NCI-H1105 (cell line): Measurements from ENCODE around the gene COPS7A.
"Not testable (repeated sequence)": the region's sequence is repeated elsewhere in the genome, so short reads cannot be mapped to it uniquely, and the experiment has no call there.

Experiments
- DNase-seq: peaks from one replicate; lab custom pipeline; 2025; lab: John Stamatoyannopoulos, UW

COPS7A gene

DNA sequence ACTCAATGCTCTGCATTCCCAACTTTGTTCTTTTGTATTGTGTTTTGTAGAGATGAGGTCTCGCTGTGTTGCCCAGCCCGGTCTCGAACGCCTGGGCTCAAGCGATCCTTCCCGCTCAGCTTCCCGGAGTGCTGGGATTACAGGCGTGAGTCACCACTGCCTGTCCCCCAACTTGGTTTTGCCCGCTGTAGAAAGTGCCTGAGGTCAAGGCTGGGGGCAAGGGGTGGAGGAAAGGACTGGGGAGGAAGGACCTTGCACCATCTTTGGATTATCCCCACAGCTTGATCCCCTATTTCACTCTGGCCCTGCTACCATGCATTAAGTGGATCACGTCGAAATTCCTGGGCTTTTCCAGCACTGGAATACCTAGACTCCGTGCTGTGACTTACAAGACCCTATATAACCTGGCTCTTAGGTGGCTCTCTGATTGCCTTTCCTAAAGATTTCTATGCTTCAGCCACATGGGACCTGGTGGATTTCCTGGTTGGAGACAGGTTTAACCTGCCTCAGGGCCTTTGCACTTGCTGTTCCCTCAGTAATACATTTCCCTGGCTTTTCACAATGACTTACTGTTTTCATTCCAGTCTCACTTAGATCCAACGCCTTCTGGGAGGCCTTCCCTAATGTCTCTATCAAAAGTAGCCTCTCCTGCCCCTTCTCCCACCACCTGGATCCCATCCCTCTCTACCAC, 22.6 kb upstream of the COPS7A start:
- no peak for DNase-seq

DNA sequence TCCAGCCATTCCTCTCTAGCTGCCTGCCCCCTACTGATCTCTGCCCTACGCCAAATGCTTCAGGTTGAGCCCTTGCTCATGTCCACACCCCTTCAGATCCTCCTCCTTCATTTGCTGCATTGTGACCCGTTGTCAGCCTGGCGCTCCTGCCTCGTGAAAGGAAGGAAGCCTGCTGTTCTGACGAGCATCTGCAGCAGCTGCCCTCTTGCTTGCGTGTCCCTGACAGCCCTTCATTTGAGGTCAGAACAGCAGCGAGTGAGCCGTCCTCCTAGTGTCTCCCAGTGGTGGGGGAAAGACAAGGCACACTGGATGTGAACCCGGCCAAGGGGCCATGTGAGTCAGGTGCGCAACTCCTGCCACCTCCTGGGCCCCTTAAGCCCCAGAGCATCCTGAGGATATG, 20.2 kb upstream of the COPS7A start:
- DNase-seq = no peak

DNA sequence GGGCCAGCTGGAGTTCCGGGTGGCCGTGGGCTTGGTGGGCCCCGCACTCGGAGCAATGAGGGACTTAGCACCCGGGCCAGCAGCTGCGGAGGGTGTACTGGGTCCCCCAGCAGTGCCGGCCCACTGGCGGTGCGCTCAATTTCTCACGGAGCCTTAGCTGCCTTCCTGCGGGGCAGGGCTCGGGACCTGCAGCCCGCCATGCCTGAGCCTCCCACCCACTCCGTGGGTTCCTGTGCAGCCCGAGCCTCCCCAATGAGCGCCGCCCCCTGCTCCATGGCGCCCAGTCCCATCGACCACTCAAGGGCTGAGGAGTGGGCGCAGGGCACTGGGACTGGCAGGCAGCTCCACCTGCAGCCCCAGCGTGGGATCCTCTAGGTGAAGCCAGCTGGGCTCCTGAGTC, 15.5 kb upstream of the COPS7A start:
- not testable (repeated sequence) for DNase-seq

DNA sequence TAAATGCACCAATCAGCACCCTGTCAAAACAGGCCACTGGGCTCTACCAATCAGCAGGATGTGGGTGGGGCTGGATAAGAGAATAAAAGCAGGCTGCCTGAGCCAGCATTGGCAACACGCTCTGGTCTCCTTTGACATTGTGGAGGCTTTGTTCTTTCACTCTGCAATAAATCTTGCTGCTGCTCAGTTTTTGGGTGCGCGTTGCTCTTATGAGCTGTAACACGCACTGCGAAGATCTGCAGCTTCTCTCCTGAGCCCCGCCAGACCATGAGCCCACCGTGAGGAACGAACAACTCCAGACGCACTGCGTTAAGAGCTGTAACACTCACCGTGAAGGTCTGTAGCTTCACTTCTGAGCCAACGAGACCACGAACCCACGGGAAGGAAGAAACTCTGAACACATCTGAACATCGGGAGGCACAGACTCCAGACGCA, 14.9 kb upstream of the COPS7A start:
- DNase-seq = peak; percentile 14

DNA sequence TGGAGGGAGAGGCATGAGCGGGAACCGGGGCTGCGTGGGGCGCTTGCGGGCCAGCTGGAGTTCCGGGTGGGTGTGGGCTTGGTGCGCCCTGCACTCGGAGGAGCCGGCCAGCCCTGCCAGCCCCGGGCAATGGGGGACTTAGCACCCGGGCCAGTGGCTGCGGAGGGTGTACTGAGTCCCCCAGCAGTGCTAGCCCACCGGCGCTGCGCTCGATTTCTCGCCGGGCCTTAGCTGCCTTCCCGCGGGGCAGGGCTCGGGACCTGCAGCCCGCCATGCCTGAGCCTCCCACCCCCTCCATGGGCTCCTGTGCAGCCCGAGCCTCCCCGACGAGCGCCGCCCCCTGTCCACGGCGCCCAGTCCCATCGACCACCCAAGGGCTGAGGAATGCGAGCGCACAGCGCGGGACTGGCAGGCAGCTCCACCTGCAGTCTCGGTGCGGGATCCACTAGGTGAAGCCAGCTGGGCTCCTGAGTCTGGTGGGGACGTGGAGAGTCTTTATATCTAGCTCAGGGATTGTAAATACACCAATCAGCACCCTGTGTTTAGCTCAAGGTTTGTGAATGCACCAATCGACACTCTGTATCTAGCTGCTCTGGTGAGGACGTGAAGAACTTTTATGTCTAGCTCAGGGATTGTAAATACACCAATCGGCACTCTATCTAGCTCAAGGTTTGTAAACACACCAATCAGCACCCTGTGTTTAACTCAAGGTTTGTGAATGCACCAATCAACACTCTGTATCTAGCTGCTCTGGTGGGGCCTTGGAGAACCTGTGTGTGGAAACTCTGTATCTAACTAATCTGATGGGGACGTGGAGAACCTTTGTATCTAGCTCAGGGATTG, 7.6 kb upstream of the COPS7A start:
- not testable (repeated sequence) for DNase-seq

DNA sequence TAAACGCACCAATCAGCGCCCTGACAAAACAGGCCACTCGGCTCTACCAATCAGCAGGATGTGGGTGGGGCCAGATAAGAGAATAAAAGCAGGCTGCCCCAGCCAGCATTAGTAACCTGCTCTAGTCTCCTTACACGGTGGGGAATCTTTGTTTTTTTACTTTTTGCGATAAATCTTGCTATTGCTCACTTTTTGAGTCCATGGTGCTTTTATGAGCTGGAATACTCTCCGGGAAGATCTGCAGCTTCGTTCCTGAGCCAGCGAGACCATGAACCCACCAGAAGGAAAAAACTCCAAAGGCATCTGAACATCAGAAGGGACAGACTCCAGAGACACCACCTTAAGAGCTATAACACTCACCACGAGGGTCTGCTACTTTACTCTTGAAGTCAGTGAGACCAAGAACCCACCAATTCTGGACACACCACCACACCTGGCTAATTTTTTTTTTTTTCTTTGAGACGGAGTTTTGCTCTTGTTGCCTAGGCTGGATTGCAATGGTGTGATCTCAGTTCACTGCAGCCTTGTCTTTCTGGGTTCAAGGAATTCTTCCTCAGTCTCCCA, 6.9 kb upstream of the COPS7A start:
- no peak for DNase-seq

DNA sequence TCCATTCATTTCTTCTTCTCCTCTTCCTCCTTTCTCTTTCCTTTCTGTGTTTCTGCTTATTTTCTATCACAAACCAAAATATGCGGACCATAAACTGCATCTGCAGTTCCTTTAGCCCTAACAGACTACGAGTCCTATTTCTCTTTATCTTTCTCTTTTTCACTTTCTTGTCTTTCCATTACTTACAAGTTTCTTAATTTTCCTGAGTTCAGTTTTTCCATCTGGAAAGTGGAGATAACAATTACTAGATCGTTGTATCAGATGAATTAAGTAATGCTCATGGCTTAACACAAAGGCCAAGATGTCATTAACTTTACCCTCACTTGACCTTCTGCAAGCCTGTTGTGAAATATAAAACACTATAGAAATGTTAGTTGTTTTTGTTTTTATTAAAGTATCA, 983 bp upstream of the COPS7A start:
- DNase-seq = no peak

DNA sequence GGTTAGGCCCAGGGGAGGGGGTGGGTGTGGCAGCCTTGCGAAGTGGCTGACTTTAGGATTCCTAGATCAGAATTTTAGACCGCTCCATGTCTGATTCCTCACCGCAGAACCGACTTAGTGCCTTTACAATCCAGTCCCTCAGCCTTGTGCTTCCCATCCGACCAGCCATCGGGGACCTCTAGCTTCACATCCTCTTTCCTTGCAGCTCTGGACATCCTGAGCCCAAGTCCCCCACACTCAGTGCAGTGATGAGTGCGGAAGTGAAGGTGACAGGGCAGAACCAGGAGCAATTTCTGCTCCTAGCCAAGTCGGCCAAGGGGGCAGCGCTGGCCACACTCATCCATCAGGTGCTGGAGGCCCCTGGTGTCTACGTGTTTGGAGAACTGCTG, 557 bp downstream of the COPS7A start:
- DNase-seq = no peak

DNA sequence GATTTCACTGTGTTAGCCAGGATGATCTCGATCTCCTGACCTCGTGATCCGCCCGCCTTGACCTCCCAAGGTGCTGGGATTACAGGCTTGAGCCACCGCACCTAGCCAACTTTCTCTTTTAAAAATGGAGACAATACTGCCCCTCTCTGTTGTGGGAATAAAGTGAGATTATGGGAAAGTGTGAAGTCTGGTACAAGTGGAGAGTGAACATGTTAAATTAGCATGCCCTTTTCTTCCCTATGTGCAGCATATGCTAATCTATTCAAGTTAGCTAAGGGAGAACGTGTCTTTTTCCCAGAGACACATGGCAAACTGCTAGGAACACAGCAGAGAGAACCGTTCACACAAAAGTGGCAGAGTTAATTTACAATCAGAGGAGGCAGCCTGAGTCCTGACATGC, 1.5 kb downstream of the COPS7A start:
- no peak for DNase-seq

DNA sequence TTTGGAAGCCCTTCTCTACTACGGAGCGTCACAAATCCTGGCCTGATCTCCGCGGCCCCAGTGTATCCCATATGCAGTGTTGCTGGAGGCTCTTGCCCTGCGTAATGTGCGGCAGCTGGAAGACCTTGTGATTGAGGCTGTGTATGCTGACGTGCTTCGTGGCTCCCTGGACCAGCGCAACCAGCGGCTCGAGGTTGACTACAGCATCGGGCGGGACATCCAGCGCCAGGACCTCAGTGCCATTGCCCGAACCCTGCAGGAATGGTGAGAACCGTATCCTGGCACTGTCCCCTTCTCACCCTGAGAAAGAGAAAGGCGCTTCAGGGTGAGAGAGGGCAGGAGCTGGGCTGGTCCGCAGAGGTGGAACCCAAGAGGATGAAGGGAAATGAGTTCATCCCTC, 5.3 kb downstream of the COPS7A start:
- no peak for DNase-seq

DNA sequence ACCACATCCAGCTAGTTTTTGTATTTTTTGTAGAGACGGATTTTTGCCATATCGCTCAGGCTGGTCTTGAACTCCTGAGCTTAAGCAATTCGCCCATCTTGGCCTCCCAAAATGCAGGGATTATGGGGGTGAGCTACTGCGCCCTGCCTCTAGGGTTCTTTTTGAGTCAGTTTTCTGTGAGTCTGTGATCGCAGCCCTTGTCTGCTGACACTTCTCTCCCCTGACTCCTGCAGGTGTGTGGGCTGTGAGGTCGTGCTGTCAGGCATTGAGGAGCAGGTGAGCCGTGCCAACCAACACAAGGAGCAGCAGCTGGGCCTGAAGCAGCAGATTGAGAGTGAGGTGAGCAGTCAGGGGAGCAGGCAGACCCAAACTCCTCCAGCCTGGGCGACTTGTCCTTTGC, 6.3 kb downstream of the COPS7A start:
- no peak for DNase-seq

DNA sequence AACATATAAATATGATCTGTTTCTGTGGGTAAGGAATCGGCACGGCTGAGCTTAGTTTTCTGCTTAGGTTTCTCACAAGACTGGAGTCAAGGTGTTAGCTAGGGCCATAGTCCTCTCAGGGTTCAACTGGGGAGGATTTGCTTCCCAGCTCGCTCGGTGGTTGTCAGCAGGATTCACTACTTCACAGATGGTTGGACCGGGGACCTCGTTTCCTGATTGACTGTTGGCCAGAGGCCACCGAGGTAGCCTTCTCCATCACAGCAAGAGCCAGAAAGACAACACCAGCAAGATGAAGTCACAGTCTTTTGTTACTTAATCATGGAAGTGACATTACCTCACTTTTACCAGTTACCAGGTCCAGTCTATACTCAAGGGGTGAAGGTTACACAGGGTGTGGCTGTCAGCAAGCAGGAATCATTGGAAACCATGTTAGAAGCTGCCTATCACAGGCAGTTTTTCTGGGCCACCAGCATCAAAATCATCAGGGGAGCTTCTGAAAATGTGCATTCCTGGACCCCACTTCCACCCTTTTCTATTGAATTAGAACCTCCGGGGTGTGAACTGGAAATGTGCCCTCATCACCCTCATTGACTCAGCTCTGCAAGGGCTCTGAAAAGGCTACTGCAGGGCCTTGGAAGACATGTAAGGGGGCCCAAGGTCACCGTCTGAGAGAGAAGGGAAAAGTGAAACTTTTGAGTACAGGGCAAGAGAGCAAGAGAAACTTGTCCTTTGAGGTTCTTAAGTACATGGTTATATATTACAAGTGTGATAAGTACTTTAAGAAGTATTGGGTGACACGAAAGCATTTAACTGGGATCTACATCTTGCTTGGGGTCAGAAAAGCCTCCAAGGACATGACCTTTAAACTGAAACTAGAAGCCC, 10.9 kb downstream of the COPS7A start:
- DNase-seq = no peak

DNA sequence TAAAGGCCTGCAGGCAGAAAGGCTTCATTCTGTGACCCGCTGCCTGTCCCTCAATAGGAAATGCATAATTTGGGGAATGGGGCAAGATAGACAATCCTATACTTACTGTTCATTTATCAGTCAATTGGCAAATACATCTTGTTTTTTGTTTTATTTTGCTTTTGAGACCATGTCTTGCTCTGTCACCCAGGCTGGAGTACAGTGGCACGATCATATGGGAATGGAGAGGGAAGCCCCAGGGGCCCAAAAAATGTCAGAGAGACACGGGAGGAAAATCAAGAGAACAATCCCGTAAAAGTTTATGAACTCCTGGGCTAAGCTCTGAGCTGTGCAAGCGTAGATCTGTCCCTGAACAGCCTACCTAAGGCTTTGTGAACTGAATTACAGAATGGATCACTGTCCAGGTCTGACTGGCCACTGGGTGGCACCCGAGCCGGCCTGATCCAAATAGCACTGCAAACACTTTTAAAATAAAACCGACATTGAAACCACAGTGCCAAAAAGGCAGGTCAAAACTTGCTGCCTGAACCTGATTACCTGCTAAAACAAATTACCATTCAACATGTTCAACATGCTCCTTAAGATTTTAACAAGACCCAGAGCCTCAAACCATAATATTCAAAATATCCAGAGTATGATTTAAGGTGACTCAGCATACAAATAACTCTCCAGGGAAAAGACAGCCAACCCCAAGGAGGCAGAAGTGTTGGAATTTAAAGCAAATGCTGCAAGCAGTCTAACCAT, 11.8 kb downstream of the COPS7A start:
- peak; percentile 62 for DNase-seq

DNA sequence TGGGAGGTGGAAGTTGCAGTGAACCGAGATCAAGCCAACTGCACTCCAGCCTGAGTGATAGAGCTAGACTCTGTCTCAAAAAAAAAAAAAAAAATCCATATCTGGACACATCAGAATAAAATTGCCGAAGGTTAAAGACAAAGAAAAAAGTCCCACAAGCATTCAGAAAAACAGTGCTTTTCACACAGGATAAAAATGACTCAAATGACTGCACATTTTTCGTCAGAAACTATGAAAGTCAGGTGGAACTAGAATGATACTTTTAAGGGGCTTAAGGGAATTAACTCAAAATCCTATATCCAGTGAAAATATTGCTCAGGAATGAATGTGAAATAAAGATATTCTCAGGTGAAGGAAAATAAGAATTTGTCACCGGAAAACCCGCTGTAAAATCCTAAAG, 12.9 kb downstream of the COPS7A start:
- no peak for DNase-seq

DNA sequence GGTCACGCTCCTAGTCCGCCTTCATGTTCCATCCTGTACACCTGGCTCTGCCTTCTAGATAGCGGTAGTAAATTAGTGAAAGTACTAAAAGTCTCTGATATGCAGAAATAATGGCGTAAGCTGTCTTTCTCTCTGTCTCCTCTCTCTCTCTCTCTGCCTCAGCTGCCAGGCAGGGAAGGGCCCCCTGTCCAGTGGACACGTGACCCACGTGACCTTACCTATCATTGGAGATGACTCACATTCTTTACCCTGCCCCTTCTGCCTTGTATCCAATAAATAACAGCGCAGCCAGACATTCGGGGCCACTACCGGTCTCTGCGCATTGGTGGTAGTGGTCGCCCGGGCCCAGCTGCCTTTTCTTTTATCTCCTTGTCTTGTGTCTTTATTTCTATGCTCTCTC, 18.2 kb downstream of the COPS7A start:
- not testable (repeated sequence) for DNase-seq

DNA sequence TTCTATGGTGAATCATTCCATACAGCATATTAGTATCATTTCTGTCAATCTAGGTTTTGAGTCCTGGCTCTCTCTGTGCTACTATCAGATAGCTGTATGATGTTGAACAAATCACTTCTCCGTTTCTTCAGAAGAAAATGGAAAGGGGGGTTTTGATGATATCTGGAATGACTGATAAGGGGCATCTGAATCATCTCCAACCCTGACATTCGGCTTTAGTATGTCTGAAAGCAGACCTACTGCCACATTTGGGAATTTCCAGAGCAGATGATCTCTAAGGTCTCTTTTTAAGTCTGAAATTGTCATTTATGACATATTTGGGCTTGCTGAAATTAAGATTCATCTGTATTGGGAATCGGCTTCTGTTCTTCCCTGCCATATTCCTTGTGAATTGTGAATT, 19.0 kb downstream of the COPS7A start:
- no peak for DNase-seq

DNA sequence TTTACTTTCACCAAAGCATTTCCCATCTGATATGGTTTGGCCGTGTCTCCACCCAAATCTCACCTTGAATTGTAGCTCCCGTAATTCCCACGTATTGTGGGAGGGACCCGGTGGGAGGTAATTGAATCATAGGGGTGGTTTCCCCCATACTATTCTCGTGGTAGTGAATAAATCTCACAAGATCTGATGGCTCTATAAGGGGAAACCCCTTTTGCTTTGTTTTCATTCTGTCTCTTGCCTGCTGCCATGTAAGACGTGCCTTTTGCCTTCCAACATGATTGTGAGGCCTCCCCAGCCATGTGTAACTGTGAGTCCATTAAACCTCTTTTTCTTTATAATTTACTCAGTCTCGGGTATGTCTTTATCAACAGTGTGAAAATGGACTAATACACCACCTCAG, 19.5 kb downstream of the COPS7A start:
- not testable (repeated sequence) for DNase-seq

DNA sequence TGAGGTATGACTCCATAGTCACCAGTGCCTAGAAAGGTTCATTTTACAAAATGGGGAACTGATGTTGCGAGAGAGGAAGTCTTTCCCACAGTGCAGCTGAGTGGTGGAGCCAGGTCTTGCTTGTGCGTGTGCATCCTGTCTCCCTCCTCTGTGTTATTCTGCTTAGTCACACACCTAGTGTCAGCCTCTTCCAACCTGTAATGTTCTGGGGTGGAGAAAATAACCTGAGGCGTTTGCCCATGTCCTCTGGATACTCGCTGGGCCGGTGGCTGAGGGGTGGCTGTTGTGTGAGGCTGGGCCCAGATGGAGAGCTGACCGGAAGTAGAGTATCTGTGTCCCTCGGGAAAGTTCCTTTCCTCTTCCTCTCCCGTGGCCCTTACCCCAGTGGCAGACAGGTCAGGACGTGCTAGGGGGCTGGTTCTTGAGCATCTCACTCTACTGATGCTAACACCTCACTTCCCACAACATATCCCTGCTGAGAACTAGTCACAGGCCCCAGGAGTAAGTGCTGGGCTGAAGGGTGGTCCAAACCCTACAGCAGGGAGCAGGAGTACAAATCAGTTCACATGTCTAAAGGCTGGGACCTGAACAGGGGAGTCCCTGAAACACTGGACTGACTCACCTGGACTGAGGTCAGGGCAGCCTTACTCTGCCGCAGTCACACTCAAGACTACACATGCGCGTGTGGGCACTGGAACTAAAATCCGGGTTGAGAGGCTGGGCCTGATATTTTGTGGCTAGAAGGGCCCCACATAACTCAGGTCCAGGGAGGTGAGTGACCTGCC, 22.1 kb downstream of the COPS7A start:
- DNase-seq = no peak

DNA sequence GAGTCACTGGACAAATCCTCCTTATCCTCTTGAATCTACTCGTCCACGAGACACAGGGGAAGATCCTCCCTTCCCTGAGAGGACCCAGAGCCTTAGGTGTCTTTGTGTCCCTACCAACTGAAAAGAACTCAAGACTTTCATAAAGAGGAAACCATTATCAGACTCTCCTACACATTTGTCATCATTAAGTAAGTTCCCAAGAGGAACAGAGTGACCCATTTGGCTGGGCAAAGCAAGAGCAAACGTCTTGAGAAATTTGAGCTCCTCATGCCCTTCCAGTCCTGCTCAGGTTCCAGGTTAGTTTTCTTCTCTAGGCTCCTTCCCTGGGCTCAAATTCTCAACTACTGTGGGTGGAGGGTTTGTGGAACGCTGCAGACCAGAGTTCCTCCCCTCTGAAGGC, 23.4 kb downstream of the COPS7A start:
- DNase-seq = no peak

DNA sequence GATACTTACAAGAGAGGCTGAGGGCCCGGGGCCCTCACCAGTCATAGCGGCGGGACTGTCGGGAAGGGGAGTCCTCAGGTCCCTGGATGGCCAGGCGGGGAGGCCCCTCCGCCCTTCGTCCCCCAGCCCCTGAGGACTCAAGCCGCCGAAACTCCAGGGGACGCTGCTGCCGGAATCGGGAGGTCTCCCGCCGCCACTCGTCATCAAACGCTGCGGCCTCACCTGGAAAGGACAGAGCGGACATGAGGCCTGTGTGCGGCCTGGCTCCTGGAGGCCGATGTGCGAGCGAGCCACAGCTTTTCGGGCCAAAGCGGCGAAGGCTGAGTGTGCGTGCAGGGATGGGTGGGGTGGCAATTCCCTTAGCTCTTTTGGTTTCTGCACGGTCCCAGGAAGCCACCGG, 24.9 kb downstream of the COPS7A start:
- DNase-seq = no peak

DNA sequence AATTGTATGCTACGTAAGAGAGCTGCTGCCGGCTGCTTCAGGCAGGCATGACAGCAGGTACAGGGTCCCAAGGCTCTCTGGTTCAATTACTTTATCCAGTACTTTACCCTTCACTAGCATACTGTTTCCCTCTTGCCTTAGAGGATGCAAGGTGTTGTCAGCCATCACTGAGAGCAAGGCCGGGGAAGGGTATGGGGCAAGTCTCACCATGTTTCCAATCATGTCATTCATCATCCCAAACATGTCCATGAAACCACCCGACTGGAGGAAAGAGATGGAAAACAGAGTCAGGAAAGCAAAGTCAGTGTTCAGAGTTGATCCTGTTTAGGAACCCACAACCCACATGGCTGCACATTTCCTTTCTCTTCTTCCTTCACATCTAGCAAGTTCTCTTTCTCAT, 26.7 kb downstream of the COPS7A start:
- DNase-seq = no peak
